GM10266 (cell line): ENCODE results near the gene MYL10.

Experiments used
- DNase-seq: peaks from one replicate; pipeline ENCODE4 v3.0.0; 2012; ENCODE audit errors: extremely low spot score
- TF ChIP-seq, protein P1 (sequence below): IDR thresholded peaks from 2 replicates; pipeline ENCODE4 v1.5.1; 2012; ENCODE audit warnings: mild to moderate bottlenecking, low read depth; ENCODE audit not compliant: control insufficient read depth, insufficient read depth; ENCODE audit errors: missing control alignments

MYL10 gene

DNA sequence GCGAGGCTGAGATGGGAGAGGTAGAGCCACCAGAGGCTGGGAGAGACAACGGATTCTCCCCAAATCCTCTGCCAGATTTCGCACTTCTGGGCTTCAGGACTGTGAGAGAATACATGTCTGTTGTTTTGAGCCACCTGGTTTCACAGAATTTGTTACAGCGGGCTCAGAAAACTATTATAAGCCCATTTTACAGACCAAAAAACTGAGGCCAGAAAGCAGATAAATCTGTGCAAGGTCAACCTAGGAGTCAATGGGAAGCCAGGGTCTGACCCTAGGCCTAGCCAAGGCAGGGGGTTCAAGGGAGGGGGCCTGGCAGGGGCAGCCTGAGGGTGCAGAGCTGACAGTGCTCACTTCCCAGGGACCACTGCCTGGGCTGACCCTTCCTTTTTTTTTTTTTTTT lies 8.7 kb downstream of the MYL10 start:
- no peak for DNase-seq
- TF ChIP-seq, protein P1, sequence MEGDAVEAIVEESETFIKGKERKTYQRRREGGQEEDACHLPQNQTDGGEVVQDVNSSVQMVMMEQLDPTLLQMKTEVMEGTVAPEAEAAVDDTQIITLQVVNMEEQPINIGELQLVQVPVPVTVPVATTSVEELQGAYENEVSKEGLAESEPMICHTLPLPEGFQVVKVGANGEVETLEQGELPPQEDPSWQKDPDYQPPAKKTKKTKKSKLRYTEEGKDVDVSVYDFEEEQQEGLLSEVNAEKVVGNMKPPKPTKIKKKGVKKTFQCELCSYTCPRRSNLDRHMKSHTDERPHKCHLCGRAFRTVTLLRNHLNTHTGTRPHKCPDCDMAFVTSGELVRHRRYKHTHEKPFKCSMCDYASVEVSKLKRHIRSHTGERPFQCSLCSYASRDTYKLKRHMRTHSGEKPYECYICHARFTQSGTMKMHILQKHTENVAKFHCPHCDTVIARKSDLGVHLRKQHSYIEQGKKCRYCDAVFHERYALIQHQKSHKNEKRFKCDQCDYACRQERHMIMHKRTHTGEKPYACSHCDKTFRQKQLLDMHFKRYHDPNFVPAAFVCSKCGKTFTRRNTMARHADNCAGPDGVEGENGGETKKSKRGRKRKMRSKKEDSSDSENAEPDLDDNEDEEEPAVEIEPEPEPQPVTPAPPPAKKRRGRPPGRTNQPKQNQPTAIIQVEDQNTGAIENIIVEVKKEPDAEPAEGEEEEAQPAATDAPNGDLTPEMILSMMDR = no peak

DNA sequence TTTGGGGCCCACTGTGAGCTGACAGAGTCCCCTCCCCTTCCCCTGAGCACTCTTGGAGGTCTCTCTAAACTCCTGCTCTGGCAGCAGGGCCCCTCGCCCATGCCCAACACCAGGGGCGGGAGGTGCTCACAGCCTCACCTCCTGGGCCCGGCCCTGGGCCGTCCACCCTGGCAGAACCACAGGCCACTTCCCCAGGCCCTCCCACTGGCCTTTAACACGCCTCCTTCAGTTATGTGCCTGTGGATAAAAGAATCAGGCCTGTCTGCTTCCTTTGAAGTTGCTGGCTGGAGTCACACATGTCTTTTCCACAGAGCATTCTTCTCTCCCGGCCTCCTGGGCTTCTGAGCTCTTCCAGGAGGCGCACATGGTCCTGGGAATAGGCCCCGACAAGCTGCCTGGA lies 10.2 kb downstream of the MYL10 start:
- TF ChIP-seq, protein P1 = no peak
- DNase-seq = no peak

DNA sequence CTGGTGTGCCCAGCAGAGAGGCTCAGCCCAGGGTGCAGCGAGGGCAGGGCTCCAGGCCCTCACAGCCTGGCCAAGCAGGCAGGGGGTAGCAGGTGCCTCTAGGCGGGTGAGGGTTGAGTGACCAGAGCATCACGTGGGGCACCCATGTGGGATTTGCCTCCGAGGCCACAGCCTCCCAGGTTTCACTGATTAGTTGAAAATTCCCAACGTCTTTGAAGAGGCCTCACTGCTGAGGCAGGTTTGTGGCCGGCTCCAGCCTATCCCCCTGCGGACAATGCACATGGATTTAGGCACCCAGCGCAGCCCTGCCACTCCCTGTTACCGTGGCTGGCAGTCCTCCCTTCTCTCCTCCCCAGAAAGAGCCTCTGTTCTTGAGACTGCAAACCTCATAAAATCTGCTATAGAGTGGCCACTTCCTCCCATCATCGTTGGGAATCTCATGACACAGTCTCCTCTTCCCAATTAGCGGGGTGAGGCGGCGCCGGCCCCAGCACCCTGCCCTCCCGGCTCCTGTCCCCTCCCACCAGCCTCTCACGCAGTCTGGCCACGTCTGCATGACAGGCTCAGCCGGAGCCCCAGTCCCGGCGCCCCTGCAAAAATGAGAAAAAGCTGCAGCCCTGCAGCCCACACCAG lies 10.8 kb downstream of the MYL10 start:
- TF ChIP-seq, protein P1 = no peak
- no peak for DNase-seq

DNA sequence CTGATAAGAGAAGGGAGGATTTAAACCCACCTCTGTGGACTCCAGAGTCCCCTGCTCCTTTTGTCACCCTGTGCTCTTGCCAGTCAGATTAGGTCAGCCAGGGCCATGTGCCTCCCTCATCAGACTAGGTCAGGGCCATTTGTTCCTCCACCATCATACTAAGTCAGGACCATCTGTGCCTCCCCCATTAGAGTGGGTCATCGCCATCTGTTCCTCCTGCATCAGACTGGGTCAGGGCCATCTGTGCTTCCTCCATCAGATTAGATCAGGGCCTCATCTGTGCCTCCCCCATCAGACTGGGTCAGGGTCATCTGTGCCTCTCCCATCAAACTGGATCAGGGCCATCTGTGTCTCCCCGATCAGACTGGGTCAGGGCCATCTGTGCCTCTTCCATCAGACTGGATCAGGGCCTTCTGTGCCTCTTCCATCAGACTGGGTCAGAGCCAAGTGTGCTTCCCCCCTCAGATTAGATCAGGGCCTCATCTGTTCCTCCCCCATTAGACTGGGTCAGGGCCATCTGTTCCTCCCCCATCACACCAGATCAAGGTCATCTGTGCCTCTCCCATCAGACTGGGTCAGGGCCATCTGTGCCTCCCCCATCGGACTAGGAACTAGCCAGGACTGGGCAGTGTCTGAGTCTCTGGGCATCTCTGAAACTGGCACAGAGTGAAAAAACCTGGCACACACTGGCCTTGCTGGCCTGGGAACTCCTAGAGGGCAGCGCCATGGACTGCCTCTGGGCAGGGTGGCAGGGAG lies 11.5 kb downstream of the MYL10 start:
- DNase-seq = no peak
- TF ChIP-seq, protein P1 = no peak

DNA sequence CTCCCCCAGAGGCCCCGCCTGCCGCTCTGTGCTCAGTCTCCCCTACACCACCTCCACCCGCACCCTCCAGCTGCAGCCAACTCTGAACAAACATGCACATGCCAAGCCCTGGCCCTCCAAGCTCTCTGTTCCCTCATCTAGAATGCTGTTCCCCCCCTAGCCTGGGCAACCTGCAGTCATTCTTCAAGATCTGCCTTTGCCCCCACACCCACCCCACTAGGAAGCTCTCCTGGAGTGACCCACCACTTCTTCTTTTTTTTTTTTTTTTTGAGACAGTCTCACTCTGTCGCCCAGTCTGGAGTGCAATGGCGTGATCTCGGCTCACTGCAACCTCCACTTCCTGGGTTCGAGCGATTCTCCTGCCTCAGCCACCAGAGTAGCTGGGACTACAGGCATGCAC lies 13.7 kb downstream of the MYL10 start:
- DNase-seq = no peak
- TF ChIP-seq, protein P1 = no peak

DNA sequence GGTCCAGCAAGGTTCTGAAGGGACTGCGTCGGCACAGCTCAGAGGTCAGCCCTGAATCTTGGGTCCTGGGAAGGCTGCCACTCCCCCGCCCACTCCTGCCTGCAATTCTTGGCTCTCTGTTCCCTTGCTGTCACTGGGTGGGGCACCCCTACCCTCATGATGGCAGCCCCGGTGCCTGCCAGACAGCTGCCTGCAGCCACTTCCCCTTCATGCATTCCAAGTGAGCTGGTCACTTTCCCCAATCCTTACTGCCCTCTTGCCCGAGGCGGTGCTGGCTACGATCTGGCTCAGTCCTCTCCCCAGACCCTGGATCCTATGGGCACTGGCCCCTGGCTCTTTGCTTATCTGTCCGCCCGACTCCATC lies 14.2 kb downstream of the MYL10 start:
- TF ChIP-seq, protein P1 = no peak
- no peak for DNase-seq
